GM13977 (cell line): ENCODE measurements around the gene C15orf39.
"Not testable (repeated sequence)": the region's sequence is repeated elsewhere in the genome, so short reads cannot be mapped to it uniquely, and the experiment has no call there.

ENCODE experiments used
- DNase-seq: peaks from one replicate; pipeline ENCODE4 v3.0.0; 2012; ENCODE audit warnings: low spot score
- CTCF ChIP-seq: IDR thresholded peaks from 2 replicates; pipeline ENCODE4 v1.5.1; 2012; ENCODE audit warnings: mild to moderate bottlenecking, control low read depth; ENCODE audit not compliant: insufficient read depth; ENCODE audit errors: extremely low read depth, missing control alignments
- in situ Hi-C: fragments of 300-500 bp; cut with MboI; formaldehyde crosslinking; loops from one replicate; pipeline ENCODE4 v1.12.0; 2022; ENCODE audit warnings: low sequenced_read_pairs, low pct_unique_long_range_greater_than_20kb, mixed read lengths, inconsistent platforms; ENCODE audit not compliant: unreplicated experiment

C15orf39 gene

GRCh38 chr15:75225951-75226732 is 24.5 kb downstream of the C15orf39 start:
- no peak for TF ChIP-seq CTCF
- in situ Hi-C loops: no loop called here
- no peak for DNase-seq

GRCh38 chr15:75227112-75227511 is 25.4 kb downstream of the C15orf39 start:
- DNase-seq, in situ Hi-C loops: not testable (repeated sequence)

GRCh38 chr15:75227663-75228280 is 26.1 kb downstream of the C15orf39 start:
- no peak for TF ChIP-seq CTCF
- in situ Hi-C loops: no loop called here
- DNase-seq: no peak

GRCh38 chr15:75228787-75229186 is 27.1 kb downstream of the C15orf39 start:
- in situ Hi-C loops: no loop called here
- no peak for TF ChIP-seq CTCF
- peak; percentile 9 for DNase-seq

GRCh38 chr15:75229191-75230015 is 27.7 kb downstream of the C15orf39 start:
- peak; percentile 18 for DNase-seq
- no peak for TF ChIP-seq CTCF
- in situ Hi-C loops: no loop called here

DNA sequence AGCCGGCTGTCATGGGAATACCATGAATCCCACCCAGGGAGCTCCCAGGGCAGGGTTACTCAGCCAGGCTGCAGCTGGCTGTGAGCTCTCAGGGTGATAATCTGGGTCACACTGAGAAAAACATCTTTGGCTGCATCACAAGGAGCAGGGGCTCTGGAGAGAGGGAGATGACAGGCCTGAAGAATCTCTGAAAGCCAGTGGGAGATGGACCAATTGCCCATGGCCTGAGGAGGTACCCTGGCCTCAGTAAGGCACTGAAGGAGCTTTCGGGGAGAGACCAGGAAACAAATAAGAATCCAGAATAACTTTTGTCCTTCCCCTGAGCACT is 28.3 kb downstream of the C15orf39 start:
- DNase-seq: peak; percentile 19
- TF ChIP-seq CTCF: no peak
- in situ Hi-C loops: no loop called here
